CD14-positive monocyte (primary cell): ENCODE data around the gene ATP8B2. TPM values are rescaled to one million over a fixed set of nuclear protein-coding genes. Genes with fewer than 3 reads are reported as not detected.

Source experiments
- DNase-seq, 3 donors: peaks; one replicate each; pipeline ENCODE4 v3.0.0-alpha.2; 2011 to 2022
- H2AFZ ChIP-seq: 2 replicates; pipeline ENCODE4 v1.6.0; 2012; ENCODE audit warnings: mild to moderate bottlenecking, low read depth, low read length, inconsistent platforms; ENCODE audit not compliant: insufficient read depth, poor library complexity, severe bottlenecking
- H3K27ac ChIP-seq, 2 donors: 1 replicate in 1 of 2; 2 replicates in 1 of 2; pipeline ENCODE4 v1.5.1; 2012 to 2013; ENCODE audit warnings: low read length in 2 of 2, control low read depth in 1 of 2, inconsistent platforms in 1 of 2, low read depth in 1 of 2, mild to moderate bottlenecking in 1 of 2
- H3K27me3 ChIP-seq, 2 donors: one replicate each; pipeline versions ENCODE4 v1.6.0 to v1.6.1; 2011 to 2013; ENCODE audit warnings: low read length in 2 of 2; ENCODE audit not compliant: control insufficient read depth in 2 of 2, insufficient read depth in 2 of 2
- H3K36me3 ChIP-seq, 2 donors: replicated peaks in 1 of 2; 1 replicate in 1 of 2; 2 replicates in 1 of 2; pipeline versions ENCODE4 v1.5.1 to v1.6.1; 2012 to 2013; ENCODE audit warnings: low read length in 2 of 2, control low read depth in 1 of 2, inconsistent platforms in 1 of 2, mild to moderate bottlenecking in 1 of 2; ENCODE audit not compliant: insufficient read depth in 2 of 2, control insufficient read depth in 1 of 2
- H3K4me1 ChIP-seq, 2 donors: 1 replicate in 1 of 2; 2 replicates in 1 of 2; pipeline versions ENCODE4 v1.5.1 to v1.6.1; 2012 to 2013; ENCODE audit warnings: low read length in 2 of 2, control low read depth in 1 of 2, inconsistent platforms in 1 of 2, mild to moderate bottlenecking in 1 of 2, moderate library complexity in 1 of 2; ENCODE audit not compliant: insufficient read depth in 2 of 2, control insufficient read depth in 1 of 2
- H3K4me2 ChIP-seq: replicated peaks from 2 replicates; pipeline ENCODE3; 2012; ENCODE audit warnings: low read length, moderate library complexity, mild to moderate bottlenecking; ENCODE audit not compliant: poor library complexity, severe bottlenecking; ENCODE audit errors: extremely low read depth
- H3K4me3 ChIP-seq, 3 experiments: fragments of 200-600 bp in 1 of 3; sonication (generic) in 1 of 3; replicated peaks in 1 of 3; 1 replicate in 2 of 3; 2 replicates in 1 of 3; pipeline ENCODE4 v1.5.1; 2011 to 2013; ENCODE audit warnings: low read length in 3 of 3, mild to moderate bottlenecking in 3 of 3, control low read depth in 2 of 3, low read depth in 2 of 3, inconsistent platforms in 1 of 3, moderate library complexity in 1 of 3
- H3K79me2 ChIP-seq: 2 replicates; pipeline ENCODE4 v1.6.0; 2012; ENCODE audit warnings: mild to moderate bottlenecking, control low read depth, inconsistent platforms, low read length, moderate library complexity; ENCODE audit not compliant: insufficient read depth
- H3K9ac ChIP-seq: 2 replicates; pipeline ENCODE4 v1.6.0; 2017; ENCODE audit warnings: low read length, mild to moderate bottlenecking; ENCODE audit not compliant: insufficient read depth, poor library complexity, severe bottlenecking
- H3K9me3 ChIP-seq, 2 donors: replicated peaks in 1 of 2; 1 replicate in 1 of 2; 2 replicates in 1 of 2; pipeline versions ENCODE4 v1.5.1 to v1.6.1; 2012 to 2013; ENCODE audit warnings: low read length in 2 of 2, control low read depth in 1 of 2; ENCODE audit not compliant: control insufficient read depth in 1 of 2, insufficient read depth in 1 of 2
- H4K20me1 ChIP-seq: 2 replicates; pipeline ENCODE4 v1.6.0; 2012; ENCODE audit warnings: mild to moderate bottlenecking, low read length, control low read depth, moderate library complexity; ENCODE audit not compliant: insufficient read depth
- H3K27ac Mint-ChIP-seq, 7 donors: one replicate each; pipeline ENCODE4 v1.8.0; 2020; ENCODE audit warnings: mild to moderate bottlenecking in 7 of 7, mixed read lengths in 7 of 7, moderate library complexity in 6 of 7, inconsistent platforms in 2 of 7
- H3K27me3 Mint-ChIP-seq, 3 donors: one replicate each; pipeline ENCODE4 v1.8.0; 2021 to 2022; ENCODE audit warnings: low read depth in 3 of 3, mild to moderate bottlenecking in 3 of 3, mixed read lengths in 3 of 3, moderate library complexity in 3 of 3, inconsistent platforms in 1 of 3
- H3K36me3 Mint-ChIP-seq, 2 donors: one replicate each; pipeline ENCODE4 v1.8.0; 2020; ENCODE audit warnings: mixed read lengths in 2 of 2, inconsistent platforms in 1 of 2, mild to moderate bottlenecking in 1 of 2
- H3K4me1 Mint-ChIP-seq: one replicate; pipeline ENCODE4 v1.8.0; 2020; ENCODE audit warnings: mild to moderate bottlenecking, mixed read lengths
- H3K4me3 Mint-ChIP-seq, 2 donors: one replicate each; pipeline ENCODE4 v1.8.0; 2020; ENCODE audit warnings: mild to moderate bottlenecking in 2 of 2, mixed read lengths in 2 of 2, moderate library complexity in 1 of 2
- H3K9me3 Mint-ChIP-seq, 7 donors: one replicate each; pipeline ENCODE4 v1.8.0; 2020 to 2022; ENCODE audit warnings: mixed read lengths in 7 of 7, mild to moderate bottlenecking in 6 of 7, moderate library complexity in 6 of 7, inconsistent platforms in 2 of 7
- WGBS: methylation state at CpG from one replicate; pipeline ENCODE4 v1.1.5; 2013; ENCODE audit warnings: missing lambda C conversion rate; ENCODE audit not compliant: insufficient coverage; 5-methylcytosine and 5-hydroxymethylcytosine counted together
- intact Hi-C, 2 donors: fragments of 100-400 bp; cut with micrococcal nuclease; formaldehyde crosslinking; loops; one replicate each; pipeline versions ENCODE4 v1.15.0 to v1.15.1; 2023
- polyA plus RNA-seq, 3 donors: library from polyadenylated mRNA; depleted of rRNA in 1 of 3; unstranded in 2 of 3; stranded (reverse) in 1 of 3; fragments of 300-500 nt in 2 of 3; fragments of >200 nt in 1 of 3; fragmentation: Illumina TruSeq in 2 of 3; gene quantifications; 1 replicate in 2 of 3; 2 replicates in 1 of 3; pipeline ENCODE4 v1.2.3, GENCODE V29; 2012 to 2021
- TF ChIP-seq, protein P1 (sequence below): fragments of 200-600 bp; IDR thresholded peaks from one replicate; pipeline ENCODE4 v1.8.0; 2022; ENCODE audit warnings: antibody characterized with exemption, mild to moderate bottlenecking

The ATP8B2 gene
- polyA plus RNA-seq, 3 donors: 0.46 to 2.2 (median 0.98) TPM

GRCh38 chr1:154323493-154323892 is 1.8 kb upstream of the ATP8B2 start:
- no peak overlapping the region for H3K27ac Mint-ChIP-seq
- no peak for DNase-seq
- Histone ChIP-seq H3K4me2 (no peak overlapping the region), H3K4me3 (no peak overlapping the region), H3K4me1 (peaks cover 31 to 43% of the 10 kb centered on the region in 2 donors), H3K9me3 (no peaks in the 10 kb centered on the region), H3K27ac (no peak overlapping the region), H3K36me3 (no peaks in the 10 kb centered on the region), H4K20me1 (peaks cover 3% of the 10 kb centered on the region), H3K79me2 (no peaks in the 10 kb centered on the region), H3K9ac (no peak overlapping the region), H3K27me3 (peaks cover 0 to 26% of the 10 kb centered on the region in 2 donors), H2AFZ (no peak overlapping the region)
- peak overlapping the region in 1 of 2 donors; percentile 63 for H3K4me3 Mint-ChIP-seq
- WGBS: 92% methylated on average over 6 of the region's 7 CpGs
- TF ChIP-seq, protein P1, sequence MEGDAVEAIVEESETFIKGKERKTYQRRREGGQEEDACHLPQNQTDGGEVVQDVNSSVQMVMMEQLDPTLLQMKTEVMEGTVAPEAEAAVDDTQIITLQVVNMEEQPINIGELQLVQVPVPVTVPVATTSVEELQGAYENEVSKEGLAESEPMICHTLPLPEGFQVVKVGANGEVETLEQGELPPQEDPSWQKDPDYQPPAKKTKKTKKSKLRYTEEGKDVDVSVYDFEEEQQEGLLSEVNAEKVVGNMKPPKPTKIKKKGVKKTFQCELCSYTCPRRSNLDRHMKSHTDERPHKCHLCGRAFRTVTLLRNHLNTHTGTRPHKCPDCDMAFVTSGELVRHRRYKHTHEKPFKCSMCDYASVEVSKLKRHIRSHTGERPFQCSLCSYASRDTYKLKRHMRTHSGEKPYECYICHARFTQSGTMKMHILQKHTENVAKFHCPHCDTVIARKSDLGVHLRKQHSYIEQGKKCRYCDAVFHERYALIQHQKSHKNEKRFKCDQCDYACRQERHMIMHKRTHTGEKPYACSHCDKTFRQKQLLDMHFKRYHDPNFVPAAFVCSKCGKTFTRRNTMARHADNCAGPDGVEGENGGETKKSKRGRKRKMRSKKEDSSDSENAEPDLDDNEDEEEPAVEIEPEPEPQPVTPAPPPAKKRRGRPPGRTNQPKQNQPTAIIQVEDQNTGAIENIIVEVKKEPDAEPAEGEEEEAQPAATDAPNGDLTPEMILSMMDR: no peak
- peaks cover 0 to 11% (median 2%) of the 10 kb centered on the region in 7 donors for H3K9me3 Mint-ChIP-seq
- peaks cover 38 to 68% (median 44%) of the 10 kb centered on the region in 3 donors for H3K27me3 Mint-ChIP-seq
- peaks cover 3 to 8% of the 10 kb centered on the region in 2 donors for H3K36me3 Mint-ChIP-seq
- intact Hi-C loops: no loop called here
- H3K4me1 Mint-ChIP-seq: peaks cover 38% of the 10 kb centered on the region

- H3K36me3 ChIP-seq: no peaks in the 10 kb centered on the region
- intact Hi-C loops: no loop called here
- H4K20me1 ChIP-seq: peaks cover 3% of the 10 kb centered on the region
- H3K4me2 ChIP-seq: peak overlapping the region; percentile 89
- Mint-ChIP-seq H3K4me3 (peak overlapping the region; percentile 83 to 91), H3K36me3 (peaks cover 3 to 8% of the 10 kb centered on the region in 2 donors), H3K4me1 (peaks cover 41% of the 10 kb centered on the region), H3K9me3 (peaks cover 0 to 10% (median 0%) of the 10 kb centered on the region in 7 donors), H3K27ac (peak overlapping the region in 1 of 7 donors; percentile 54), H3K27me3 (peaks cover 44 to 72% (median 50%) of the 10 kb centered on the region in 3 donors)
- WGBS: 100% methylated on average over 1 of the region's 2 CpGs
- peaks cover 35 to 49% of the 10 kb centered on the region in 2 donors for H3K4me1 ChIP-seq
- peaks cover 0 to 32% of the 10 kb centered on the region in 2 donors for H3K27me3 ChIP-seq
- H3K27ac ChIP-seq: no peak overlapping the region
- peak overlapping the region; percentile 78 for H2AFZ ChIP-seq
- DNase-seq: no peak
- TF ChIP-seq, protein P1: no peak
- H3K4me3 ChIP-seq: peak overlapping the region in 1 of 3 experiments; percentile 74
- no peaks in the 10 kb centered on the region for H3K79me2 ChIP-seq
- no peak overlapping the region for H3K9ac ChIP-seq
- H3K9me3 ChIP-seq: no peaks in the 10 kb centered on the region
Observed at GRCh38 chr1:154324241-154324640, 1.1 kb upstream of the ATP8B2 start.
